A549 treated with ZK216348 at 1 μM for 4 hours (cell line): ENCODE measurements around the gene HMOX1. TPM values are rescaled to one million over a fixed set of nuclear protein-coding genes. Genes with fewer than 3 reads are reported as not detected.

ENCODE experiments used
- total RNA-seq: library from RNA; stranded (reverse); fragments of 200-300 nt; extraction: Qiagen RNA extraction; gene quantifications from 5 replicates; pipeline ENCODE4 v1.2.3, GENCODE V29; 2022; ENCODE audit warnings: low read depth

Gene HMOX1
- 446 to 674 TPM (median 524 TPM) in 5 replicates for total RNA-seq

GRCh38 chr22:35380537-35381423 lies at the start of gene HMOX1:
Gene HMOX1, plus strand, starts transcription at chr22:35381096. Its CDS starts 78 bp downstream, at chr22:35381174.

GRCh38 chr22:35399678-35400500 lies 19.0 kb downstream of the HMOX1 start, which contains the start of gene MCM5:
Gene MCM5, plus strand, starts transcription at chr22:35400140. Its CDS starts 299 bp downstream, at chr22:35400439.

Other genes starting within 250 kb of the HMOX1 start
- 8.2 to 17.9 TPM (median 11.4 TPM) in 5 replicates for gene HMGXB4, start 123.6 kb upstream of the HMOX1 start, total RNA-seq
- 10.9 to 14.2 TPM (median 13.7 TPM) in 5 replicates for gene TOM1, start 81.2 kb upstream of the HMOX1 start, total RNA-seq
- 72.3 to 87.3 TPM (median 77.1 TPM) in 5 replicates for gene MCM5, start 19.0 kb downstream of the HMOX1 start, total RNA-seq
- gene RASD2, start 159.7 kb downstream of the HMOX1 start, total RNA-seq: 0.70 to 1.3 TPM (median 1.1 TPM) in 5 replicates
- 5.5 to 9.1 TPM (median 7.8 TPM) in 5 replicates for gene MB, start 236.2 kb downstream of the HMOX1 start, total RNA-seq